HUES6 (cell line): ENCODE measurements around the gene DMD.
"Not testable (repeated sequence)": the region's sequence is repeated elsewhere in the genome, so short reads cannot be mapped to it uniquely, and the experiment has no call there.

Source experiments
- H3K27ac ChIP-seq: 2 replicates; pipeline ENCODE4 v1.7.0; 2013; ENCODE audit warnings: low read depth, mild to moderate bottlenecking, low read length, inconsistent platforms
- H3K27me3 ChIP-seq: 2 replicates; pipeline ENCODE4 v1.6.1; 2013; ENCODE audit warnings: low read length; ENCODE audit not compliant: control insufficient read depth, insufficient read depth
- H3K36me3 ChIP-seq: 2 replicates; pipeline ENCODE4 v1.6.1; 2013; ENCODE audit warnings: low read length; ENCODE audit not compliant: control insufficient read depth, insufficient read depth
- H3K4me1 ChIP-seq: 2 replicates; pipeline ENCODE4 v1.6.1; 2013; ENCODE audit warnings: low read length; ENCODE audit not compliant: control insufficient read depth, insufficient read depth
- H3K4me3 ChIP-seq: 2 replicates; pipeline ENCODE4 v1.5.1; 2013; ENCODE audit warnings: low read depth, low read length
- H3K9ac ChIP-seq: one replicate; pipeline ENCODE4 v1.6.1; 2013; ENCODE audit warnings: mild to moderate bottlenecking, low read length
- H3K9me3 ChIP-seq: 2 replicates; pipeline ENCODE4 v1.6.1; 2013; ENCODE audit warnings: low read depth, low read length; ENCODE audit not compliant: control insufficient read depth, insufficient read depth

Gene DMD

DNA sequence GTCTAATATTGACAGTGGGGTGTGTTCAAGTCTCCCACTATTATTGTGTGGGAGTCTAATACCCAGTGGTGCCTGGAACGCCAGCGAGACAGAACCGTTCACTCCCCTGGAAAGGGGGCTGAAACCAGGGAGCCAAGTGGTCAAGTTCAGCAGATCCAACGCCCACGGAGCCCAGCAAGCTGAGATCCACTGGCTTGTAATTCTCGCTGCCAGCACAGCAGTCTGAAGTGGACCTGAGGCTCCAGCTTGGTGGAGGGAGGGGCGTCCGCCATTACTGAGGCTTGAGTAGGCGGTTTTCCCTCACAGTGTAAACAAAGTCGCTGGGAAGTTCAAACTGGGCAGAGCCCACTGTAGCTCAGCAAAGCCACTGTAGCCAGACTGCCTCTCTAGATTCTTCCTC is 407.3 kb downstream of the DMD start:
- peaks cover 2% of the 10 kb centered on the region; the same call in 1 of the 2 replicates for H3K36me3 ChIP-seq
- no peak overlapping the region for H3K27ac ChIP-seq
- H3K9ac ChIP-seq, result no peak overlapping the region
- no peaks in the 10 kb centered on the region for H3K9me3 ChIP-seq
- no peaks in the 10 kb centered on the region for H3K4me1 ChIP-seq
- no peaks in the 10 kb centered on the region for H3K27me3 ChIP-seq
- no peak overlapping the region for H3K4me3 ChIP-seq

DNA sequence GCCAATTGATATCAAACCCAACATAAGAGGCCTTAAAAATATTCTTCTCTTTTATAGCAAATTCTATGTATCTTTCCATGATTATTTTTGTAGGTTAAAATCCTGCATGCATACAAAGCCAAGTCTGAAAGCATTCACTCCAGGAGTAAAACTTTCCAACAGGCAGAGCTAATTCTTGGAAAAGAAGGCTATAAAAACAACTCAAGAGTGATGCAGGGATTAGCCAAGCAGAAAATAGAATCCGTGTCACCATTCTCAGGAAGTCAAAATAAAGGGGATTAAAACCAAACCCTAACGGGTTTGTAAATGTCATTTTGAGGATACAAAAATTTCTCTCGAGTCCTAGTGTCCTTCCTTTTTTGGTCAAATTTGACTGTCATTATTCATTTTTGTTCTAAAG is 412.4 kb downstream of the DMD start:
- Histone ChIP-seq H3K4me1 (no peaks in the 10 kb centered on the region), H3K27ac (no peak overlapping the region), H3K9ac (no peak overlapping the region), H3K36me3 (no peaks in the 10 kb centered on the region), H3K27me3 (no peaks in the 10 kb centered on the region), H3K9me3 (no peaks in the 10 kb centered on the region), H3K4me3 (no peak overlapping the region)

DNA sequence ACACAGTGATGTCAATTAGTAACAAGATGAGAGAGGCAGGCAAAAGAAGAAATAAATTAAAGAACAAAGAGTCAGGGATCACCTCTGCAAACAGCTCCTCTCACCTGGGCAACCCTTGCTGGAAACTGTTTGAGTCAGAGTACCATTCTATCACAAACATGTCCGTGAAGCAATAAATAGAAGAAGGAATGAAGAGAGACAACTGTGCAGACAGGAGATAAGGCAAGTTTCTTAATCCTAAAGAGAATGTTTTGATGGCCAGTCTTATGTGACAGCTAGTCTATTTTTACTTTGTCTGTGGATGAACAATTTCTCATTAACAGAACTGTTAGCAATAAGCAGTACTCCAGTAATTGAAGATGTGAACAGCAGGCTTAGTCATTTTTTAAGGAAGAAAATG is 422.4 kb downstream of the DMD start:
- Histone ChIP-seq H3K4me3 (no peak overlapping the region), H3K27me3 (no peaks in the 10 kb centered on the region; the same call in 1 of the 2 replicates), H3K36me3 (no peaks in the 10 kb centered on the region), H3K4me1 (no peaks in the 10 kb centered on the region; the same call in 1 of the 2 replicates), H3K9ac (no peak overlapping the region), H3K9me3 (no peaks in the 10 kb centered on the region), H3K27ac (no peak overlapping the region)

DNA sequence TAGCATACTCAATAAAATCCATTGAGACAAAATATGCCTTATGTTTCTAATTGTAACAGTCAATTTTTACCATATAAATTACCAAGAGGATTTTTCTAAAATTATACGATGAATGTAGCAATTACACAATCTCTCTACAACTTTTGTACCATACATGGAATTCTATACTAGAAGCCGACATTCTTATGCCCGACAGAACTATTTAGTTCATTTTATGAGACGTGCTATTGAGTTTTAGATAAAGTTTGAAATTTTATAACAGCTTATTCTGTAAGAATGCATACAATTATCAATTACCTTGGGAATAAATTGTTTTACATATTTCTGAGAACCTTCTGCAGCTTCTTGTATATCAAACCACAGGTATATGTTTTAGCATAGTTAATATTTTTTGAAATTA is 431.2 kb downstream of the DMD start:
- Histone ChIP-seq H3K4me1 (peaks cover 6% of the 10 kb centered on the region; the same call in 1 of the 2 replicates), H3K9ac (no peak overlapping the region), H3K36me3 (no peaks in the 10 kb centered on the region; the same call in 1 of the 2 replicates), H3K27ac (no peak overlapping the region), H3K9me3 (peaks cover 9% of the 10 kb centered on the region), H3K4me3 (no peak overlapping the region), H3K27me3 (no peaks in the 10 kb centered on the region; the same call in 1 of the 2 replicates)

DNA sequence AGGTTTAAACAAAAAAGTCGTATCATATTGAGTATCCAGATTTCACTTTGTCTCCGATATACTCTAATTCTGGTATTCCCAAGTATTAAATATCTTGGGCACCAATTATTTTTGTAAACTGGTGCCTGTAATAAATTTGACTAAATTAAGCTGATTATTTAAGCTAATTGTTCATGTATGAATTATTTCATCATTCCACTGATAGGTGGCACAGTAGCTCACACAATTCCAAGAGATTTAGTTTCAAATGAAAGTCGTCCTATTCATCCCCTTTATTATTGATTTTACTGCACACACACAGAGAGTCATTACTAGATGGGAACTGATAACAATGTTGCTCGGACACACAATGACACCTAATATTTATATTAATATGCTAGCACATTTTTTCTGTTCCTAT is 432.4 kb downstream of the DMD start:
- peaks cover 18% of the 10 kb centered on the region for H3K9me3 ChIP-seq
- H3K36me3 ChIP-seq, result no peaks in the 10 kb centered on the region; the same call in 1 of the 2 replicates
- peaks cover 6% of the 10 kb centered on the region; the same call in 1 of the 2 replicates for H3K4me1 ChIP-seq
- no peaks in the 10 kb centered on the region for H3K27me3 ChIP-seq
- no peak overlapping the region for H3K27ac ChIP-seq
- H3K4me3 ChIP-seq, result no peak overlapping the region
- no peak overlapping the region for H3K9ac ChIP-seq

DNA sequence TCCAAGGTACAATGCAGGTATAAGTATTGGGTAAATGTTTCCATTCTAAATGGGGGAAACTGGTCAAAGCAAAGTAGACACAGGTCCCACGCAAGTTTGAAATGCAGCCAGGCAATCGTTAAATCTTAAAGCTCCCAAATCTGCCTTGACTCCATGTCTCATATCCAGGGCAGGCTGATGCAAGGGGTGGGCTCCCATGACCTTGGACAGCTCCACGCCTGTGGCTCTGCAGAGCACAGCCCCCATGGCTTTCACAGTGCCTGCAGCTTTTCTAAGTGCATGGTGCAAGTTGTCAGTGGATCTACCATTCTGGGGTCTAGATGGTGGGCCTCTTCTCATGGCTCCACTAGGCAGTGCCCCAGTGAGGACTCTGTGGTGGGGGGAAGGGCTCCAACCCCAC is 436.4 kb downstream of the DMD start:
- peaks cover 18% of the 10 kb centered on the region for H3K9me3 ChIP-seq

DNA sequence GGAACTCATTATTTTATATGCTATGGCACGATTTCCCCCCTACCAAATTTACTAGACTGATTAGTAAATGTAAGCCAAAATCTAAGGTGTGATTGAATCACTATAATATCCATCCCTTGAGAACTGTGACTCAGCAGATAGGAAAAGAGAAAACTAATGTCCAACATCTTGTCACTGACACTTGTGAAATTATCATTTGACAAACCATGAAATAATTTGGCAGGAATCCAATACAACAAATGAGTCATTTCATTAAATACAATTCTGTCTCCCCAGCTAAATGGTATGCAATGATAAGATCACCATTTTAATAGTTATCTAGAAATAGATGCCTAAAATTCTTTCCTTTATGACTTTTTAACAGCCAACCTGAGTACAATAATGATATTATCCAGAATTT is 462.3 kb downstream of the DMD start:
- H3K9me3 ChIP-seq, result no peaks in the 10 kb centered on the region
- no peaks in the 10 kb centered on the region for H3K4me1 ChIP-seq
- H3K36me3 ChIP-seq, result no peaks in the 10 kb centered on the region
- H3K27ac ChIP-seq, result no peak overlapping the region
- no peak overlapping the region for H3K9ac ChIP-seq
- H3K4me3 ChIP-seq, result no peak overlapping the region
- no peaks in the 10 kb centered on the region; the same call in 1 of the 2 replicates for H3K27me3 ChIP-seq

More for the DNA sequence above, 436.4 kb downstream of the DMD start:
- Histone ChIP-seq H3K4me3 (no peak overlapping the region), H3K9ac (no peak overlapping the region), H3K4me1 (peaks cover 6% of the 10 kb centered on the region; the same call in 1 of the 2 replicates), H3K27me3 (no peaks in the 10 kb centered on the region), H3K36me3 (no peaks in the 10 kb centered on the region; the same call in 1 of the 2 replicates), H3K27ac (no peak overlapping the region)

DNA sequence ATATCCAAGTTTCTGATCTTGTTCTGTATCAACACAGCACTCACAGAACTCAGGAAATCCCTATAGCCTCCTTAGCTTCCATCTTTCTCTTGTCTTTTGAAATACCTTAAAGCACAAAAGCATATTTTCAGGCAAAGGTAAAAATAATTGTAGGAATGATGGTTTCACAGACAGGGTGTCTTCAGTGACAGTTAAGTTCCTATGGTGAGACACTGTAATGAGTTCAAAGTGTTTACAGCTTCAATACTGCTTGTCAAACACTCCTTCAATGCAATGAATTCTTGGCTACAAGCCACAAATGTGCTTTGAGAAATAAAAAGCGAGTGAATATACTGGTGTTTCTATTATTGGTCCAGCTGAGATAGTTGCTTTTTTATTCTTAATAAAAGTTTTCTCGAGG is 466.0 kb downstream of the DMD start:
- H3K4me1 ChIP-seq, result no peaks in the 10 kb centered on the region
- no peaks in the 10 kb centered on the region for H3K36me3 ChIP-seq
- H3K9me3 ChIP-seq, result no peaks in the 10 kb centered on the region
- no peak overlapping the region for H3K9ac ChIP-seq
- no peak overlapping the region for H3K4me3 ChIP-seq
- H3K27ac ChIP-seq, result no peak overlapping the region
- no peaks in the 10 kb centered on the region; the same call in 1 of the 2 replicates for H3K27me3 ChIP-seq

DNA sequence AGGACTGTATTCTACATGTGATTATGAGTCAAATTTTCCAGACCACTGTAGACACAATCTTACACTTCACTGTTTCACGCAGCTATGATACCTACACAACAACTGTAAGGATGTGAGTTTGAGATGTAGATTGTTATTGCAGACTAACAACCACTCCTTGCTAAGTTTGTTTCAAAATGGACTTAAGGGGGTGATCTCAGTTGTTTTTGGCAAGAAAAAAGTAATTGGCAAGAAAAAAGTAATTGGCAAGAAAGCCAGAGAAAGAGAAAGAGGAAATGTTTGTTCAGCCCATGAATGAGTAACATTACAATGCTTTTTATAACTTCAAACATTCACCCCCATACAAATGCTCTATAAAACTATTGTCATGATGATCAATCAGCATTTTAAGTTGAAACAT is 466.4 kb downstream of the DMD start:
- Histone ChIP-seq H3K9ac (no peak overlapping the region), H3K4me3 (no peak overlapping the region), H3K27ac (no peak overlapping the region), H3K36me3 (no peaks in the 10 kb centered on the region), H3K9me3 (no peaks in the 10 kb centered on the region), H3K4me1 (no peaks in the 10 kb centered on the region), H3K27me3 (no peaks in the 10 kb centered on the region; the same call in 1 of the 2 replicates)

DNA sequence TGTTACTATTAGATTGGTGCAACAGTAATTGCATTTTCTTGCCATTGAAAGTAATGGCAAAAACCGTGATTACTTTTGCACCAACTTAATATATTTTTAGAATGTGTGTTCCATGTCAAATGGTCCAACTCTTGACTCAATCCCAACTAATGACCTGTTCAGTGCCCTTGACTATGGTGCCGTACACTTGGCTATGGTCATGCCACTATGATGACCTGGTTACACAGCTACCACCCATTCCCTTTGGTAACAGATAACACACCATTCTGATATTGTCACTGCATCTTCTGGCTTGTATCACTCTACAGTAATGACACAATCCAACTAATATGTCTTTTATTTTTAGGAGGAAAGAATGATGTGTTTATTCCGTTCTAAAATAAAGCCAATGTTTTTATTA is 469.4 kb downstream of the DMD start:
- Histone ChIP-seq H3K27me3 (no peaks in the 10 kb centered on the region; the same call in 1 of the 2 replicates), H3K4me1 (no peaks in the 10 kb centered on the region), H3K4me3 (no peak overlapping the region), H3K27ac (no peak overlapping the region), H3K9ac (no peak overlapping the region), H3K9me3 (no peaks in the 10 kb centered on the region), H3K36me3 (no peaks in the 10 kb centered on the region)

DNA sequence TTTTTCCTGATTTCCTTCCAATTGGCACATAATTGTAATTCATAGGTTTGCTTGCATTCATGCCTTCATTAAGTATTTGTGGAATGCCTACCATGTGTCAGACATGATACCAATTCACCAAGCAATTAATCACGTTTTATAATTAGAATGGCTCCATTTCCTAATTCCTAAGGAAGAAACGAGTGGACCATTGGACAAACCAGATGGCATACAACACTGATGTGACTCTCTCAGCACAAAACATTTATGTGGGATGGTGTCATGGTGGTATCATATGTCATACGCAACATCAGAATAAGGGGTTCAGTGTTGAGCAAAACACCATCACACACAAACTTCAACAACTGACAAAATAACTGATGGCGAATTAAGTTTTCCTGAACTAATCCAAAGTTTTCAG is 502.8 kb downstream of the DMD start:
- Histone ChIP-seq H3K27me3 (no peaks in the 10 kb centered on the region), H3K9ac (no peak overlapping the region), H3K4me3 (no peak overlapping the region), H3K27ac (no peak overlapping the region), H3K9me3 (no peaks in the 10 kb centered on the region), H3K36me3 (no peaks in the 10 kb centered on the region), H3K4me1 (no peaks in the 10 kb centered on the region; the same call in 1 of the 2 replicates)

DNA sequence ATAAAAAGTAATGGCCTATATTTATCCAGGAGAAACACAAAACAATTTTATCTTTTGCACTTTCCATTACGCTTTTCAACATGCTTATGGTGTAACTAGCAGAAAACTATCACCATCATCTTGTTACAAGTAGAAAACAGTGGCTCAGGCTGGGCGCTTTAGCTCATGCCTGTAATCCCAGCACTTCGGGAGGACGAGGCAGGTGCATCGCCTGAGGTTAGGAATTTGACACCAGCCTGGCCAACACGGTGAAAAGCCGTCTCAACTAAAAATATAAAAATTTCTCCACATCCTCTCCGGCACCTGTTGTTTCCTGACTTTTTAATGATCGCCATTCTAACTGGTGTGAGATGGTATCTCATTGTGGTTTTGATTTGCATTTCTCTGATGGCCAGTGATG is 506.0 kb downstream of the DMD start:
- not testable (repeated sequence) for H3K4me3 ChIP-seq

More for the DNA sequence above, 506.0 kb downstream of the DMD start:
- not testable (repeated sequence) for H3K36me3 ChIP-seq, H3K4me1 ChIP-seq, H3K9me3 ChIP-seq, H3K27me3 ChIP-seq, H3K27ac ChIP-seq, H3K9ac ChIP-seq
